HepG2 (cell line): ENCODE data around the gene SLU7. TPM values are rescaled to one million over a fixed set of nuclear protein-coding genes. Genes with fewer than 3 reads are reported as not detected.

Source experiments
- CREB3 ChIP-seq: sonication (generic); formaldehyde crosslinking; IDR thresholded peaks from 2 replicates; pipeline ENCODE4 v1.5.0; 2020; ENCODE audit warnings: missing genetic modification reagents
- DRAP1 ChIP-seq: IDR thresholded peaks from 2 replicates; pipeline ENCODE4 v1.6.1; 2016; ENCODE audit warnings: missing genetic modification reagents, missing compliant biosample characterization
- E2F1 ChIP-seq: sonication (generic); formaldehyde crosslinking; IDR thresholded peaks from 2 replicates; pipeline ENCODE4 v1.5.0; 2020; ENCODE audit warnings: missing genetic modification reagents
- FOSL1 ChIP-seq: sonication (generic); formaldehyde crosslinking; IDR thresholded peaks from 2 replicates; pipeline ENCODE4 v1.9.0; 2021; ENCODE audit warnings: missing genetic modification reagents, borderline replicate concordance
- FOXK2 ChIP-seq: fragments of 450-650 bp; IDR thresholded peaks from 2 replicates; pipeline ENCODE4 v1.6.1; 2016
- JARID2 ChIP-seq: sonication (generic); formaldehyde crosslinking; IDR thresholded peaks from 2 replicates; pipeline ENCODE4 v1.8.1; 2023; ENCODE audit warnings: missing genetic modification reagents, inconsistent platforms; ENCODE audit not compliant: insufficient replicate concordance
- KDM6A ChIP-seq: IDR thresholded peaks from 2 replicates; pipeline ENCODE4 v1.6.1; 2016; ENCODE audit warnings: low read depth
- MIXL1 ChIP-seq: IDR thresholded peaks from 2 replicates; pipeline ENCODE4 v1.6.1; 2016
- MTA1 ChIP-seq: sonication (generic); formaldehyde crosslinking; IDR thresholded peaks from 2 replicates; pipeline ENCODE4 v1.4.0; 2020; ENCODE audit warnings: missing genetic modification reagents, mild to moderate bottlenecking, borderline replicate concordance
- NFE2L1 ChIP-seq: sonication (generic); formaldehyde crosslinking; IDR thresholded peaks from 2 replicates; pipeline ENCODE4 v1.4.0; 2020; ENCODE audit warnings: missing genetic modification reagents, mild to moderate bottlenecking, borderline replicate concordance
- NR2F2 ChIP-seq: IDR thresholded peaks from 2 replicates; pipeline ENCODE4 v1.6.1; 2012; ENCODE audit warnings: low read depth, inconsistent platforms, borderline replicate concordance
- SMARCC2 ChIP-seq: fragments of 450-650 bp; IDR thresholded peaks from 2 replicates; pipeline ENCODE4 v1.6.1; 2017; ENCODE audit warnings: antibody characterized with exemption, mild to moderate bottlenecking
- SOX6 ChIP-seq, 2 experiments: fragments of 450-650 bp in 1 of 2; sonication (generic) in 1 of 2; formaldehyde crosslinking in 1 of 2; IDR thresholded peaks; 2 replicates each; pipeline versions ENCODE4 v1.4.0 to v1.6.1; 2017 to 2020; ENCODE audit warnings: antibody characterized with exemption in 1 of 2, mild to moderate bottlenecking in 1 of 2, missing genetic modification reagents in 1 of 2
- TARDBP ChIP-seq: sonication (generic); formaldehyde crosslinking; IDR thresholded peaks from 2 replicates; pipeline ENCODE4 v1.8.0; 2022; ENCODE audit warnings: mild to moderate bottlenecking, missing genetic modification reagents
- TOE1 ChIP-seq: sonication (generic); formaldehyde crosslinking; IDR thresholded peaks from 2 replicates; pipeline ENCODE4 v1.4.0; 2020; ENCODE audit warnings: mild to moderate bottlenecking, missing genetic modification reagents
- ZNF230 ChIP-seq: sonication (generic); formaldehyde crosslinking; IDR thresholded peaks from 2 replicates; pipeline ENCODE4 v1.4.0; 2020; ENCODE audit warnings: mild to moderate bottlenecking, missing genetic modification reagents
- ZNF263 ChIP-seq: sonication (generic); formaldehyde crosslinking; IDR thresholded peaks from 2 replicates; pipeline ENCODE4 v1.4.0; 2020; ENCODE audit warnings: missing genetic modification reagents
- ZNF280B ChIP-seq: sonication (generic); formaldehyde crosslinking; IDR thresholded peaks from 2 replicates; pipeline ENCODE4 v1.5.0; 2020; ENCODE audit warnings: missing genetic modification reagents, mild to moderate bottlenecking, borderline replicate concordance
- ZNF343 ChIP-seq: sonication (generic); formaldehyde crosslinking; IDR thresholded peaks from 2 replicates; pipeline ENCODE4 v1.4.0; 2020; ENCODE audit warnings: mild to moderate bottlenecking, missing genetic modification reagents
- ZNF441 ChIP-seq: sonication (generic); formaldehyde crosslinking; IDR thresholded peaks from 2 replicates; pipeline ENCODE4 v1.7.0; 2021; ENCODE audit warnings: missing genetic modification reagents, borderline replicate concordance
- ZNF510 ChIP-seq: sonication (generic); formaldehyde crosslinking; IDR thresholded peaks from 2 replicates; pipeline ENCODE4 v1.4.0; 2020; ENCODE audit warnings: low read depth, mild to moderate bottlenecking, missing genetic modification reagents
- ZNF740 ChIP-seq: sonication (generic); formaldehyde crosslinking; IDR thresholded peaks from 2 replicates; pipeline ENCODE4 v1.4.0; 2020; ENCODE audit warnings: missing genetic modification reagents
- ZNF800 ChIP-seq: sonication (generic); formaldehyde crosslinking; IDR thresholded peaks from 2 replicates; pipeline ENCODE4 v1.4.0; 2020; ENCODE audit warnings: missing genetic modification reagents
- ZSCAN25 ChIP-seq: sonication (generic); formaldehyde crosslinking; IDR thresholded peaks from 2 replicates; pipeline ENCODE4 v1.8.0; 2022; ENCODE audit warnings: mild to moderate bottlenecking, missing genetic modification reagents
- polyA plus RNA-seq, 8 experiments: library from polyadenylated mRNA; depleted of rRNA in 3 of 8; stranded (reverse) in 7 of 8; unstranded in 1 of 8; fragments of >200 nt; fragmentation: Illumina TruSeq in 4 of 8; extraction: Trizol in 4 of 8; gene quantifications; 2 replicates each; pipeline versions ENCODE4 v1.2.1 to v1.2.3, GENCODE V29; 2011 to 2016; ENCODE audit warnings: low read depth in 4 of 8, missing spikeins in 1 of 8, mixed read lengths in 1 of 8; ENCODE audit not compliant: insufficient read depth in 1 of 8
- total RNA-seq, 5 experiments: library from RNA; depleted of rRNA; stranded (reverse); fragments of >200 nt; fragmentation: Illumina TruSeq; extraction: Trizol; gene quantifications; 2 replicates each; pipeline ENCODE4 v1.2.3, GENCODE V29; 2016; ENCODE audit warnings: low read depth in 1 of 5

The SLU7 gene
- total and polyA plus RNA-seq, 2 of the 13 experiments (the other 11 are each of a cell fraction or from before 2014, with no cell fraction given): 24.0 to 39.2 TPM

- TF ChIP-seq SOX6 (IDR thresholded peaks at IDR 0.05): no peak
- peak; percentile 55; the same call in 1 of the 2 replicates for TF ChIP-seq SOX6 (CRISPR knock-in tag; IDR thresholded peaks at IDR 0.05)
- TF ChIP-seq DRAP1 (CRISPR knock-in tag): peak; percentile 59; the same call in 1 of the 2 replicates
- TF ChIP-seq ZNF740: no peak
- peak; percentile 72; the same call in 1 of the 2 replicates for TF ChIP-seq ZNF230 (CRISPR knock-in tag)
- no peak for TF ChIP-seq FOSL1 (CRISPR knock-in tag)
- TF ChIP-seq NR2F2: no peak
- TF ChIP-seq KDM6A: no peak
- no peak for TF ChIP-seq CREB3 (CRISPR knock-in tag)
- TF ChIP-seq MTA1 (CRISPR knock-in tag): no peak
- TF ChIP-seq MIXL1 (CRISPR knock-in tag): no peak
- TF ChIP-seq NFE2L1 (CRISPR knock-in tag): no peak
- no peak for TF ChIP-seq TOE1 (CRISPR knock-in tag)
- no peak for TF ChIP-seq TARDBP
- peak; percentile 94 for TF ChIP-seq E2F1
- TF ChIP-seq FOXK2: no peak
- TF ChIP-seq ZNF800 (CRISPR knock-in tag): peak; percentile 74
- 0 out of 2 replicates have a peak, but pooled peaks have one; percentile 35 for TF ChIP-seq ZNF510
- no peak for TF ChIP-seq JARID2 (CRISPR knock-in tag)
- no peak for TF ChIP-seq ZNF263 (CRISPR knock-in tag)
- TF ChIP-seq ZNF343 (CRISPR knock-in tag): 0 out of 2 replicates have a peak, but pooled peaks have one; percentile 29
- TF ChIP-seq ZSCAN25 (CRISPR knock-in tag): peak; percentile 25; the same call in 1 of the 2 replicates
- peak; percentile 89 for TF ChIP-seq ZNF280B (CRISPR knock-in tag)
- no peak for TF ChIP-seq SMARCC2
- peak; percentile 84 for TF ChIP-seq ZNF441
Observed at GRCh38 chr5:160399402-160400353, 19.2 kb downstream of the SLU7 start, which contains the start of gene FAM200C (continued).
